Stomach (tissue), 9 donors: ENCODE results near the gene SGK1. TPM values are rescaled to one million over a fixed set of nuclear protein-coding genes. Genes with fewer than 3 reads are reported as not detected.

ENCODE experiments used
- DNase-seq, 2 donors: peaks; one replicate each; pipeline versions ENCODE4 v3.0.0 to v3.0.0-alpha.2; 2013 to 2019
- H3K27ac ChIP-seq, 5 donors: fragments of 200-600 bp in 4 of 5; sonication (generic) in 4 of 5; one replicate each; pipeline ENCODE4 v1.5.1; 2013 to 2019; ENCODE audit warnings: mild to moderate bottlenecking in 1 of 5, moderate library complexity in 1 of 5
- H3K27me3 ChIP-seq, 3 donors: fragments of 200-600 bp; sonication (generic); one replicate each; pipeline ENCODE4 v1.5.1; 2017 to 2019; ENCODE audit warnings: mixed run types in 1 of 3
- H3K36me3 ChIP-seq, 4 donors: fragments of 200-600 bp; sonication (generic); 1 replicate in 3 of 4; 2 replicates in 1 of 4; pipeline ENCODE4 v1.5.1; 2016 to 2019
- H3K4me1 ChIP-seq, 4 donors: fragments of 200-600 bp; sonication (generic); one replicate each; pipeline ENCODE4 v1.5.1; 2016 to 2019
- H3K4me3 ChIP-seq, 4 donors: fragments of 200-600 bp; sonication (generic) in 3 of 4; one replicate each; pipeline ENCODE4 v1.5.1; 2016 to 2019; ENCODE audit warnings: mild to moderate bottlenecking in 1 of 4
- H3K9me3 ChIP-seq, 4 donors: fragments of 200-600 bp; sonication (generic); one replicate each; pipeline ENCODE4 v1.5.1; 2016 to 2019
- EP300 ChIP-seq: sonication (generic); formaldehyde crosslinking; IDR thresholded peaks from one replicate; pipeline ENCODE4 v1.6.1; 2017; ENCODE audit warnings: antibody characterized with exemption
- POLR2A ChIP-seq, 4 donors: fragments of 450-650 bp; IDR thresholded peaks; one replicate each; pipeline ENCODE4 v1.6.1; 2016; ENCODE audit warnings: antibody characterized with exemption in 4 of 4, control low read depth in 2 of 4, mild to moderate bottlenecking in 1 of 4, moderate library complexity in 1 of 4
- POLR2AphosphoS5 ChIP-seq, 3 donors: sonication (generic); formaldehyde crosslinking; IDR thresholded peaks; one replicate each; pipeline ENCODE4 v1.6.1; 2016; ENCODE audit warnings: antibody characterized with exemption in 3 of 3
- WGBS, 5 donors: extraction: QIAGEN DNeasy Blood & Tissue Kit in 3 of 5; methylation state at CpG; one replicate each; pipeline versions ENCODE4 v1.1.5 to v1.1.7; 2013 to 2018; 5-methylcytosine and 5-hydroxymethylcytosine counted together
- intact Hi-C: fragments of 100-400 bp; cut with DNase I; formaldehyde crosslinking; loops from one replicate; pipeline ENCODE4 v1.15.1; 2023; ENCODE audit warnings: low total_unique reads
- polyA plus RNA-seq, 3 donors: library from polyadenylated mRNA; stranded (reverse); fragments of 200-250 nt; gene quantifications; one replicate each; pipeline ENCODE4 v1.2.3, GENCODE V29; 2013
- total RNA-seq, 5 donors: library from RNA; depleted of rRNA; stranded (reverse); fragments of >200 nt; gene quantifications; one replicate each; pipeline versions ENCODE4 v1.1.0 to v1.2.3, GENCODE V29; 2014 to 2016
- TF ChIP-seq, protein P1 (sequence below), 7 experiments: fragments of 450-650 bp in 4 of 7; fragments of 200-600 bp in 3 of 7; sonication (generic) in 3 of 7; IDR thresholded peaks; one replicate each; pipeline ENCODE4 v1.5.1; 2016 to 2019; ENCODE audit warnings: antibody characterized with exemption in 7 of 7, control low read depth in 2 of 7, mild to moderate bottlenecking in 1 of 7
- donor health status: healthy with polysubstance abuse.
- donor health status: Bipolar disorder and iron deficiency.
- donor health status: healthy.

SGK1 gene
- total and polyA plus RNA-seq, 8 donors: 72.3 to 347 (median 154) TPM

DNA sequence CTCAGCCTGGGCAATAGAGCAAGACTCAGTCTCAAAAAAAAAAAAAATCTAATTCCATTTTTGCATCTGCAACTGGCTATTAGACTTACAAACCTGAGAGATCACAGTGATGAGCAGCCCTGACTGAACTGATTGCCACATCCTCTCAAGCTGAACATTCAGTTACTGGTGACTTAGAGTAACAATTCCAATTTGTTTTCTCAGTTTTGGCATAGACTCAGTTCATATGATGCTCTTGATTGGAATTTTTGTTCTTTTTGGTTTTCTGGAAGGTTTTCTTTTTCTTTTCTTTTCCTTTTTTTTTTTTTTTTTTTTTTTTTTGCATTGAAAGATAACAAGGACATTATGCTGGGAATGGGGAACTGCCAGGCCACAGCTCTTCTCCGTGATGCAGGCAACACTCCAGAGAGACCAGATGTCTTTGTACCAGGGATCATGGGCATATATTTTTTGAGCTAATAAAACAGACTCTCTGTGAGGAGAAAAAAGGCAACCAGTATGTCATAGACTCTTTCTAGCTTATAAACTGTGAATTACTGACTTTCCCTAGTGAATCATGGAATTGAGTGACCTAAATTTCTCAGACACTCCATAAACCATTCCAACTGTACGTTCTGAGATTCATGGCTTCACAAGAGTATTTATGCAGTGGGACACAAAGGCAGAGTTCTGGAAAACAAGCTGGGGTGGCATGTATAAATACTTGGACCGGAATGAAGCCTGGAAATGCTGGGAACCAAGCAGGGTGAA, 179.5 kb downstream of the SGK1 start:
- no peaks in the 10 kb centered on the region for H3K9me3 ChIP-seq
- H3K4me3 ChIP-seq: no peak overlapping the region
- H3K4me1 ChIP-seq: no peaks in the 10 kb centered on the region
- no peak for TF ChIP-seq POLR2A (IDR thresholded peaks at IDR 0.05)
- TF ChIP-seq, protein P1, sequence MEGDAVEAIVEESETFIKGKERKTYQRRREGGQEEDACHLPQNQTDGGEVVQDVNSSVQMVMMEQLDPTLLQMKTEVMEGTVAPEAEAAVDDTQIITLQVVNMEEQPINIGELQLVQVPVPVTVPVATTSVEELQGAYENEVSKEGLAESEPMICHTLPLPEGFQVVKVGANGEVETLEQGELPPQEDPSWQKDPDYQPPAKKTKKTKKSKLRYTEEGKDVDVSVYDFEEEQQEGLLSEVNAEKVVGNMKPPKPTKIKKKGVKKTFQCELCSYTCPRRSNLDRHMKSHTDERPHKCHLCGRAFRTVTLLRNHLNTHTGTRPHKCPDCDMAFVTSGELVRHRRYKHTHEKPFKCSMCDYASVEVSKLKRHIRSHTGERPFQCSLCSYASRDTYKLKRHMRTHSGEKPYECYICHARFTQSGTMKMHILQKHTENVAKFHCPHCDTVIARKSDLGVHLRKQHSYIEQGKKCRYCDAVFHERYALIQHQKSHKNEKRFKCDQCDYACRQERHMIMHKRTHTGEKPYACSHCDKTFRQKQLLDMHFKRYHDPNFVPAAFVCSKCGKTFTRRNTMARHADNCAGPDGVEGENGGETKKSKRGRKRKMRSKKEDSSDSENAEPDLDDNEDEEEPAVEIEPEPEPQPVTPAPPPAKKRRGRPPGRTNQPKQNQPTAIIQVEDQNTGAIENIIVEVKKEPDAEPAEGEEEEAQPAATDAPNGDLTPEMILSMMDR (IDR thresholded peaks at IDR 0.05): no peak
- no peak for TF ChIP-seq POLR2AphosphoS5 (IDR thresholded peaks at IDR 0.05)
- no peak for TF ChIP-seq EP300
- no peak overlapping the region for H3K27ac ChIP-seq
- no peaks in the 10 kb centered on the region for H3K36me3 ChIP-seq
- intact Hi-C loops: no loop called here
- 67 to 80% (median 71%) methylated on average over 3 of the region's 3 CpGs for WGBS, 5 donors
- no peak for DNase-seq
- H3K27me3 ChIP-seq: no peaks in the 10 kb centered on the region

DNA sequence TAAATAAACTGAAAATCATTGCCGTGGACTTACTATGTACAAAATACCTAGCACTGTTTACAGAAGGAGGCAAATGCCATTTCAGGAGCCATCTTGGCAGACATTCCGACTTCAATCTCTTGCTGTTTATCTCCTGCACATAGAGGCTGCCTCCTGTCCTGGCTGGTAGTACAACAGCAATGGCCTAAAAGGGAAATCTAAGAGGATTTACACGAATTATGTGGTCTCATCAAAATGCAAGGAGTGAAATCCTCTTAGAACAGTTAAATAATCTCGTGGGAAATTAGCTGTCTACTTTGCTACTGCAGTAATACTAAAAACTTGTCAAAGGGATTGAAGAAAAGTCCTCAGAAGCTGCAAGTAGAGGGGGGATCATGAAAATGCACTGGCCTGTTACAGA, 183.3 kb downstream of the SGK1 start:
- WGBS, 5 donors: 42 to 66% (median 53%) methylated on average over 4 of the region's 4 CpGs
- intact Hi-C loops: no loop called here
- TF ChIP-seq, protein P1 (IDR thresholded peaks at IDR 0.05): no peak
- TF ChIP-seq EP300: no peak
- no peak for TF ChIP-seq POLR2A (IDR thresholded peaks at IDR 0.05)
- no peak for TF ChIP-seq POLR2AphosphoS5 (IDR thresholded peaks at IDR 0.05)
- H3K27ac ChIP-seq: no peak overlapping the region
- no peaks in the 10 kb centered on the region for H3K36me3 ChIP-seq
- DNase-seq: no peak
- H3K27me3 ChIP-seq: no peaks in the 10 kb centered on the region
- H3K4me1 ChIP-seq: no peaks in the 10 kb centered on the region
- H3K4me3 ChIP-seq: no peak overlapping the region
- H3K9me3 ChIP-seq: no peaks in the 10 kb centered on the region

DNA sequence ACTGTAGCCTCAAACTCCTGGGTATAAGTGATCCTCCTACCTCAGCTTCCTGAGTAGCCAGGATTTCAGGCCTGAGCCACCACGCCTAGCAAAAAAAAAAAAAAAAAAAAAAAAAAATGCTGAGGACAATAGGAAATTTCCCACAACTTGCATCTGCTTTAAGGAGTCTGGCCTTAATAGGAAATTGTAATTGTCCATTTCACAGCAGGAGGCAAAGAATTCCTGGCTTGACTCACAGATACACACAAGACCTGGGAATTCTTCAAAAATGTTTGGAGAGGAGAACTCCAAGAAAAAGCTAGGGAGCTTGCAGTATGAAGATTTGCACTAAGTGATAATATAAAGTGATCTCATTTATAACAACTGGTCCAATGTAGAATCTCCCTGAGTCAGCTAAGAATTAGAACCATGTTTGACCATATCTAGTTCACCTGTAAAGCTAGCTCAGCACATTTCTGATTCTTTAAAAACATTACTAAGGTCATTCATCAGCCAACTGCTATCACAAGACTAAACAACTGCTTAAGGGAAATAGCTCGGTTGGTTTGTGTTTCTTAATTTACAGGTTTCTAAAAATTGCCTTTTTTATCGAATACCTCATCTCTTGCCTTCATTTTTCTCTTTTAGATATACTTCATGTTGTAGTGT, 185.3 kb downstream of the SGK1 start:
- TF ChIP-seq POLR2AphosphoS5 (IDR thresholded peaks at IDR 0.05) (no peak), EP300 (no peak), POLR2A (IDR thresholded peaks at IDR 0.05) (no peak)
- TF ChIP-seq, protein P1 (IDR thresholded peaks at IDR 0.05): no peak
- Histone ChIP-seq H3K4me1 (no peaks in the 10 kb centered on the region), H3K4me3 (no peak overlapping the region), H3K36me3 (no peaks in the 10 kb centered on the region), H3K27ac (no peak overlapping the region), H3K27me3 (no peaks in the 10 kb centered on the region), H3K9me3 (no peaks in the 10 kb centered on the region)
- 73 to 76% (median 75%) methylated on average over 3 of the region's 3 CpGs for WGBS, 5 donors
- DNase-seq: no peak
- intact Hi-C loops: no loop called here

DNA sequence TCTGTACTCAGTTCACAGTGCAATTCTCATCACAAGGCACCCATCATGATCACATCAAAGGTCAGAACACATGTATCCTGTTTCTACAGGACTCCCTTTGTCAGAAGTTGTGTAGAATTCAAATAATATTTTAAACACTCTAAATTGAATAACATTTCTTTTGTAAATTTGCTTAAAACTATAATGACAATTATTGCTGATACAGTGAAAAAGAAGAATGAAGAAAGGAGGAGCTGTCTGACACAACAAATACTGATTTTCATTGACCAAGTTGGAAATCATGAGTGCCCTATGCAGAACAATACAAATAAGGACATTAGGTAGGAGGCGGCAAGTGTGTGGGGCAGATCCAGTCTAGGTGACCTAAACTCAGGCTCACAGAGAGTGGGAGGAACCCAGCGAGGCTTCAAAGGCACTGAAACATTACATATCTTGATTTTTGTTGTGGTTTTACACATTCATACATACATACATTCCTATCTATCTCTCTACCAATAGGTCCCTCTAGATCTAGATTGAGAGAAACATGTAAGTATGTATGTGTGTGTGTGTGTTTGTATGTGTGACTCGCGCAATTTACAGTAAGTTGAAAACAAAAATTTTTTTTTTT, 186.3 kb downstream of the SGK1 start:
- H3K9me3 ChIP-seq: no peaks in the 10 kb centered on the region
- WGBS, 5 donors: 81 to 98% (median 86%) methylated on average over 4 of the region's 4 CpGs
- no peaks in the 10 kb centered on the region for H3K4me1 ChIP-seq
- no peak overlapping the region for H3K27ac ChIP-seq
- H3K27me3 ChIP-seq: no peaks in the 10 kb centered on the region
- TF ChIP-seq, protein P1 (IDR thresholded peaks at IDR 0.05): no peak
- TF ChIP-seq EP300 (no peak), POLR2A (IDR thresholded peaks at IDR 0.05) (no peak), POLR2AphosphoS5 (IDR thresholded peaks at IDR 0.05) (no peak)
- H3K4me3 ChIP-seq: no peak overlapping the region
- no peaks in the 10 kb centered on the region for H3K36me3 ChIP-seq
- intact Hi-C loops: no loop called here
- DNase-seq: no peak
